HepG2 (cell line): ENCODE measurements around the gene MCM3AP. TPM values are rescaled to one million over a fixed set of nuclear protein-coding genes. Genes with fewer than 3 reads are reported as not detected.

Experiments
- HDAC1 ChIP-seq: sonication (generic); formaldehyde crosslinking; IDR thresholded peaks from 2 replicates; pipeline ENCODE4 v1.5.1; 2020; ENCODE audit warnings: mild to moderate bottlenecking, missing genetic modification reagents
- MTA1 ChIP-seq: sonication (generic); formaldehyde crosslinking; IDR thresholded peaks from 2 replicates; pipeline ENCODE4 v1.4.0; 2020; ENCODE audit warnings: missing genetic modification reagents, mild to moderate bottlenecking, borderline replicate concordance
- RERE ChIP-seq: IDR thresholded peaks from 2 replicates; pipeline ENCODE4 v1.6.1; 2016; ENCODE audit warnings: low read depth, missing genetic modification reagents, missing compliant biosample characterization
- SNRNP70 ChIP-seq: fragments of 200-400 bp; formaldehyde crosslinking; IDR thresholded peaks from 2 replicates; pipeline ENCODE4 v1.6.1; 2017; ENCODE audit warnings: mild to moderate bottlenecking, low read depth, low read length, moderate library complexity
- SP1 ChIP-seq, 2 experiments: fragments of 450-650 bp in 1 of 2; sonication (generic) in 1 of 2; formaldehyde crosslinking in 1 of 2; IDR thresholded peaks; 2 replicates each; pipeline versions ENCODE4 v1.4.0 to v1.6.1; 2016 to 2020; ENCODE audit warnings: missing genetic modification reagents in 1 of 2
- YEATS2 ChIP-seq: sonication (generic); formaldehyde crosslinking; IDR thresholded peaks from 2 replicates; pipeline ENCODE4 v1.4.0; 2020; ENCODE audit warnings: missing genetic modification reagents, borderline replicate concordance
- ZBTB49 ChIP-seq: sonication (generic); formaldehyde crosslinking; IDR thresholded peaks from 2 replicates; pipeline ENCODE4 v1.4.0; 2020; ENCODE audit warnings: missing genetic modification reagents, borderline replicate concordance
- ZNF430 ChIP-seq: sonication (generic); formaldehyde crosslinking; IDR thresholded peaks from 2 replicates; pipeline ENCODE4 v1.9.0; 2021; ENCODE audit warnings: mild to moderate bottlenecking, missing genetic modification reagents
- ZNF558 ChIP-seq: sonication (generic); formaldehyde crosslinking; IDR thresholded peaks from 2 replicates; pipeline ENCODE4 v1.9.0; 2022; ENCODE audit warnings: mild to moderate bottlenecking, missing genetic modification reagents, borderline replicate concordance
- ZNF616 ChIP-seq: sonication (generic); formaldehyde crosslinking; IDR thresholded peaks from 2 replicates; pipeline ENCODE4 v1.5.0; 2020; ENCODE audit warnings: low read depth, mild to moderate bottlenecking, missing genetic modification reagents
- ZNF740 ChIP-seq: sonication (generic); formaldehyde crosslinking; IDR thresholded peaks from 2 replicates; pipeline ENCODE4 v1.4.0; 2020; ENCODE audit warnings: missing genetic modification reagents
- polyA plus RNA-seq, 8 experiments: library from polyadenylated mRNA; depleted of rRNA in 3 of 8; stranded (reverse) in 7 of 8; unstranded in 1 of 8; fragments of >200 nt; fragmentation: Illumina TruSeq in 4 of 8; extraction: Trizol in 4 of 8; gene quantifications; 2 replicates each; pipeline versions ENCODE4 v1.2.1 to v1.2.3, GENCODE V29; 2011 to 2016; ENCODE audit warnings: low read depth in 4 of 8, missing spikeins in 1 of 8, mixed read lengths in 1 of 8; ENCODE audit not compliant: insufficient read depth in 1 of 8
- total RNA-seq, 5 experiments: library from RNA; depleted of rRNA; stranded (reverse); fragments of >200 nt; fragmentation: Illumina TruSeq; extraction: Trizol; gene quantifications; 2 replicates each; pipeline ENCODE4 v1.2.3, GENCODE V29; 2016; ENCODE audit warnings: low read depth in 1 of 5

The MCM3AP gene
- total and polyA plus RNA-seq, 2 of the 13 experiments (the other 11 are each of a cell fraction or from before 2014, with no cell fraction given): 27.0 to 54.7 TPM

- TF ChIP-seq ZNF430 (CRISPR knock-in tag) (0 out of 2 replicates have a peak, but pooled peaks have one; percentile 12), SP1 (IDR thresholded peaks at IDR 0.05) (peak; percentile 62; the same call in 1 of the 2 replicates), SP1 (CRISPR knock-in tag; IDR thresholded peaks at IDR 0.05) (peak; percentile 84), ZBTB49 (CRISPR knock-in tag) (no peak), SNRNP70 (no peak), YEATS2 (CRISPR knock-in tag) (peak; percentile 64), MTA1 (CRISPR knock-in tag) (no peak), RERE (no peak), ZNF616 (CRISPR knock-in tag) (no peak), ZNF740 (no peak), HDAC1 (CRISPR knock-in tag) (peak; percentile 86), ZNF558 (CRISPR knock-in tag) (no peak)
Observed at GRCh38 chr21:46323710-46324389, 38.4 kb upstream of the MCM3AP start, which contains the start of the genes C21orf58 and PCNT (continued).
